GM19099 (cell line): ENCODE data around the gene PSMC1.

Source experiments
- POLR2A ChIP-seq: IDR thresholded peaks from 3 replicates; pipeline ENCODE4 v1.6.1; 2011; ENCODE audit warnings: low read depth; ENCODE audit not compliant: insufficient read length; ENCODE audit errors: extremely low read depth

PSMC1 gene

DNA sequence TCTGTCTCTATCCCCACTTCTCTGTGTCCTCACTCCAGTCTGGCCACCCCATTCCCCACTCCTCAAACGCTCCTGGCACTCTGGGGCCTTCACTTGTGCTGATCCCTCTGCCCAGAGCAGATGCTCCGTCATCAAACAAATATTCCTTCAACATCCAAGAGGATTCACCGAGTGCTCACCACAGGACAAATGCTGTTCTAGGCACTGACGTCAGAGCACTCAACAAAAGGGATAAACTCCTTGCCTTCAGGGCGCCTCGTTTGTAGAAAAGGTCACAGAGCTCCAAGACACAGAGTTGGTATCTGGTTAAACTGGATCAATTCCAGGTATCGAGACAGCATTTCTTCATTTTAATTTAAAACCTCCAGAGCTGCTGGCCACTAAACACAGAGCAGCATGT is 35.3 kb downstream of the PSMC1 start:
- TF ChIP-seq POLR2A: no peak

- no peak for TF ChIP-seq POLR2A
These were observed 37.7 kb downstream of the PSMC1 start for GRCh38 chr14:90293766-90294730.

GRCh38 chr14:90294872-90295271 is 38.5 kb downstream of the PSMC1 start:
- no peak for TF ChIP-seq POLR2A

DNA sequence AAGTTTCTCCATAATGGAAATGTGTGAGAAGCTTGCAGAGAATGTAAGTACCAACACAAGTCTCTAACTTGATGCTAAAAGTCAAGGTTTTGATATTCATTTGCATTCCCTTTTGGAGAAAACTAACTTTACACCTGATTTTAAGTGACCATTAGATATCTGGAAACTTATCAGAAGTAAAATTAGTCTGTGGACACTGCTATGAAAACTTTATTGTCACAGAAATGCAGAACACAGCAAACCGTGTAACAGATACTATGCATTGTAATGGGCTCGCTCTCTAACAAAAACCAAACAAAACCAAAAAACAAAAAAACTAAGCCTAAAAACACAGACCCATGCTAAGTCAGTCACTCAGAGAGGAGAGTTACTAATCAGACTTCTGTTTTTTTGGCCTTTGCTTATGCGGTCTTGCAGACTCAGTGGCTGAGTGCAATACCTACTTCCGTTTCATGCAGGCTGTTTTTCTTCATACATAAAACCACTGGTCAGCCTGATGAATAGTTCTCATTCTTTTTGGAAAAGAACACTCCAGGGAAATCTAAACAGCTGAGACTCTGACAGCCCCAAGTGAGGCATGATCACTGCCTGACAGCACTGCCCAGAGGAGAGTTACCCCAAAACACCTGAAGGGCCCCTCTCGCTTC is 39.6 kb downstream of the PSMC1 start:
- TF ChIP-seq POLR2A: no peak

- no peak for TF ChIP-seq POLR2A
These were observed 40.3 kb downstream of the PSMC1 start for GRCh38 chr14:90296641-90297040.

DNA sequence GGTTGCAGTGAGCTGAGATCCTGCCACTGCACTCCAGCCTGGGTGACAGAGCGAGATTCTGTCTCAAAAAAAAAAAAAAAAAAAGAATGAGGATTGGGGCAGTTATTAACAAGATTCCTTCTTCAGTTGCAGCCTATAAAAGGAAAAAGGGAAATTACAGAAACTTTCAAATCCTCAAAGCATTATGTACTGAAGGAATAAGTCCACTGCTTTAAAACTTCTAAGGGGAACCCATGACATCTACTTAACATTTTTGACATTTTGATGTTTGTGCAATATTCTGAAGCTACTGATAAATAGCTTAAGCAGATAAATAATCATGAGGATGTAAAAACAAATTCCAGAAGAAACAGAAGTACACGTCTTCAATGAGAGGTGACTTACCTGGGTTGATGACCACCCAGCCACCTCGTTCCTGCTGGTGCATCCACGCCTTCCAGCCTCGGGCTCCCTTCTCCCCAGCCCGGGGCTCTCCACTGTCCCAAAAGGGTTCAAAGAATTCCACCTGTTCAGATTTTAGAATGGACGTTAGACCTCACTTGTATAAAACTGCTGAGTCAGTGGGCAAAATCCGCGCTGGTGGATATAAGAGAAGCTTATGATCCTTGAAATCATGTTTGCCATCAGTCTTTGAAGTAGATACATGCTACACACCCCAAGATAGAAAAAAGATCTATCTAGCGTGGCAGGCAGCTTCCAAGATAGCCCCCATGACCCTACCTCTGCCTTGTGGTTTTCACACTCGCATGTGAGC is 41.7 kb downstream of the PSMC1 start:
- no peak for TF ChIP-seq POLR2A

DNA sequence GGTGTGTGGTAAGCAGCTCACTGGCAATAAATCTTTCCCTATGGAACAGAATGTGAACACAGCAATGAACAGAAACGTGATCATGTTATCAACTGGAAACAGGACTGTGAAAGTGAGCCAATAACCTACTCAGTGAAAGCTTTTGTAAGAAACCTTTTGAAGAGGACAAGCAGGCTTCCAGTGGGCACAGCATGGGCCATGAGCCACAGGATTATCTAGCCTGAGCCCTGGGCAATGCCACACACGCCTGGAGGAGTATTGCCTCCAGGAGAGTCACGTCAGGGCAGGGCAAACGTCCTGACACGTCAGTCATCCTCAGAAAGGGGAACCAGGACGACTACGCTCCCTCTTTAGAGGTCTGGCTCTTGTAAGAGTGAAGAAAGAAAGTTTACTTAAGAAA is 43.1 kb downstream of the PSMC1 start:
- no peak for TF ChIP-seq POLR2A

GRCh38 chr14:90300611-90301047 is 44.3 kb downstream of the PSMC1 start:
- TF ChIP-seq POLR2A: no peak

DNA sequence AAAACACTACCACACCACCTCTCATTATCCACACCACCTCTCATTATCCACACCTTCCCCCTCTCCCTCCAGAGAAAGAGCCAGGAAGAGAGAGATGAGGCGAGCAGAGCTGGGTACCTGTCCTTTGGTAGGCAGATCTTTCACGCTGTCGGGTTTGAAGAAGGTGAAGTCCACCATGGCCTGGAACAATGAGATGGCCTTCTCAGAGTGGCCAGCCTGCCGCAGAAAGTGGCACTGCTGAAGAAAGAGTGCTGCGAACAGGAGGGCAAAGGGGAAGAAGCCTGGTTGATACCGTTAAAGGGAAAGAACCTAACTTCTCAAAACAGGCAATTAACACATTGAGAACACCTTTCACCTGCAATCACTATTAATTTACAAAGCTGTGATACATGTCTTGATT is 44.8 kb downstream of the PSMC1 start:
- TF ChIP-seq POLR2A: no peak

- TF ChIP-seq POLR2A: no peak
These were observed 45.3 kb downstream of the PSMC1 start for GRCh38 chr14:90301668-90302090.

DNA sequence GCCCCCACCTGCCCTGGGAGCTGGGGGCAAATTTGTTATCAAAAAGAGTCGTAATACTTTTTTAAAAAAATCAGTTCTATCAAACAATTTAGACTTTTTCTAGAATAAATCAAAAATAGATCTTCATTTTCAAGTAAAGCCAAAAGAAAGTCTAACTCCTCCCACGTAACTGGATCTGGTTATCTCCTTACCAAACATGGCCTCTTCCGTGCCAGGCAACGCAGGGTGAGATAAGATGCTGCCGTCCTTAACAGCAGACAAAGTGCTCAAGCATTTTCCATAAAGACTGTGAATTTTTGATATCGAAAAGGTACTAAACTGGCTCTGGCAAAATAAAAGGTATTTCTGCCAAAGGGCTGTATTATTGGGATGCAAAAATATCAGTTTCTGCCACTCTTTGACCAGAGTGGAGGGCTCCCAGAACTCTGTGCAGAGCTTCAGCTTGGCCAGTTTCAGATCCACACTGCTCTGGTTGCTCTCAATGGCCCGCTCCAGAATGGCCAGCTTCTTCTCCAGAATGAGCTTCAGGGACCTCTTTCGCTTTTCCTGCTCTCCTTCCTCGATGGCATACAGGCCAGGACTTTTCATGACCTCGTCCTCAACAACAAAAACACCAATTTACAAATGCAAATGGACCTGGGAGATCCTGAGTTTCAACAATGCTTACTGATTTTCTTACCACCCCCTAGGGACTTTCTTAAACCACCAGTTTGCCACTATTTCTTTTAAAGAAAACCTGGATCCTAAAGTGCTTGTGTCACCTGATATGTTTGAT is 46.4 kb downstream of the PSMC1 start:
- TF ChIP-seq POLR2A: no peak

DNA sequence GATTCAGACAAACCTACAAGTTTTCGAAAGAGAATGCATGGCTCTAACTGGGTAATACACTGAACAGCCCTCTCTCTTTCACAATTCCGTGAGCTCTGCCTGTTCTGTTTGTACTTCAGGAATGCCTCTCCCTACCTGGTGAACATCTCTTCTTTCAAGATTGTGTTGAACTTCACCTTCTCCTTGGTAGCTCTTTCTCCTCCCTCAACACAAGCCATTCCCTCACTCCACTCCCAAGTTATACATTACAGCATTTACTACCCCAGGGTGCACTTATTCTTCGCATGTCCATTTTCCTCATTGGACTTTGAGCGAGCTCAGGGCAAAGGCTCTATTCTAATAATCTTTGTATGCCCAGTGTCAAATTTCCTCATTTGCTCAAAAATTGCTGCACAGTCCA is 47.1 kb downstream of the PSMC1 start:
- no peak for TF ChIP-seq POLR2A

DNA sequence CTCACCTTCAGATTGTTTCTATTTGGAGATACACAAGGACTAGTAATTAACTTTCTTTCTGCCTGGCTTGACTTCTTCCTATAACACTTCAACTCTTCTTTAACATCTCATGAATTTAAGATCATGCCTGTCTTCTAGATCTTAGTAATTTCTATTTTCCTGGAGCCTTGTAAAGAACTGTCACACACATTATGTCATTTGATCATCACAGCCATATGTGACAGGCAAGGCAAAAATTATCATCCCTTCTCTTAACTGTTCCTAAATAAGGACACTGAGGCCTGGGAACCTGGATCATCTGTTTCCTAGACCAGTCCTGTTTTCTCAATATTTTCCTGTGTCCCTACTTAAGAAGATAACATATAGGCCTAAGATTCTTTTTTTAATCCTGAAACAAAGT is 48.1 kb downstream of the PSMC1 start:
- TF ChIP-seq POLR2A: no peak

- TF ChIP-seq POLR2A: no peak
These were observed 48.8 kb downstream of the PSMC1 start for GRCh38 chr14:90305176-90305601.
